Activated naive CD4-positive, alpha-beta T cell treated with anti-CD3 and anti-CD28 coated beads, Interleukin-2, amount 10 ng/mL, durations not matched to agents 7 days and 5 days (primary cell): Measurements from ENCODE around the gene CACNA1A.
A peak's percentile ranks its signal among the peaks of the same experiment; 100 is the strongest.
"Not testable (repeated sequence)": the region's sequence is repeated elsewhere in the genome, so short reads cannot be mapped to it uniquely, and the experiment has no call there.

ENCODE experiments used
- CTCF ChIA-PET: fragments of 350-600 bp; sonication (Branson Sonifier 250); formaldehyde crosslinking; loops from one replicate; lab custom pipeline; 2021; ENCODE audit warnings: antibody characterized with exemption; lab: Charles Lee
- DNase-seq: peaks from one replicate; pipeline ENCODE4 v3.0.0-alpha.2; 2020
- H3K27ac Mint-ChIP-seq: one replicate; pipeline ENCODE4 v1.8.0; 2021; ENCODE audit warnings: mild to moderate bottlenecking, moderate library complexity, mixed read lengths
- H3K27me3 Mint-ChIP-seq: one replicate; pipeline ENCODE4 v1.8.0; 2021; ENCODE audit warnings: mild to moderate bottlenecking, mixed read lengths
- H3K36me3 Mint-ChIP-seq: one replicate; pipeline ENCODE4 v1.8.0; 2021; ENCODE audit warnings: mixed read lengths
- H3K4me1 Mint-ChIP-seq: one replicate; pipeline ENCODE4 v1.8.0; 2021; ENCODE audit warnings: mixed read lengths
- H3K4me3 Mint-ChIP-seq: one replicate; pipeline ENCODE4 v1.8.0; 2021; ENCODE audit warnings: mild to moderate bottlenecking, moderate library complexity, mixed read lengths
- H3K9me3 Mint-ChIP-seq: one replicate; pipeline ENCODE4 v1.8.0; 2021; ENCODE audit warnings: mixed read lengths

The CACNA1A gene

DNA sequence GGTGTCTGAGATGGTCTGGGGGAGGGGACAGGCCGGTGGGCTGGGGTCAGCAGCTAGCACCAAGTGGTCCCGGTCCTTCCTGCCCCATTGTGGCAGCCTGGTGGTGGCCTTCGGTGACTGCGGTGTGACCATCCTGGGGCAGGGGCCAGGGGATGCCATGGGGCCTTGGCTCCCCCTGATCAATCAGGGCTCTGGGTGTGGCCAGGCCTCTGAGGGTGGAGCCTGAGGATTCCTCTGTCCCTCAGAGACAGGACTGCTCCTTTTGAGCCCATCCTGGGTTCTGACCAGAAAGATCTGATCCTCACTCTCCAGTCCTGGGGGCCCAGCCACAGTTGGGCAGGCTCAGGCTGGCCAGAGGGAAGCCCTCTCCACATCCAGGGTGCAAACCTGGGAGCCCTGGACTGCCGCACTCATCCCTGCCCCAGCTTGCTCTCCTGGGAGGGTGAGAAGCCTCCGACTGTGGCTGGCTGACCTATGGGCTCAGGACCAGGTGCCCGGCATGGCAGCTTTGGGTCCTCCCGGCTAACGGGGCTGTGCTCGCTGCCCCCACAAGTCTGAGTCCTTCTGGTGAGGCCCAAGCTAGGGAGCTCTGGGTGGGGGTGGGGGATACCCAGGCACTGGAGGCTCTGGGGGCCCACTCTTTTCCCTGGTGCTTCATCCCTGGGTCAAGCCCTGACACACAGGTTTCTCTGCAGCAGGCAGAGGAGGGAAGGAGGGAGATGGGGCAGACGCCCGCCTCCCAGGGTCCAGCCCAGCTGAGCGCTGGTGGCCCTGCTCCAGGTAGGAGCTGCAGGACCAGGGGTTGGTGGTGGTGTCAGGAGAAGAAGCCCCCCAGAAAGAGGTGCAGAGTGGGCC lies 296.6 kb downstream of the CACNA1A start:
- H3K4me1 Mint-ChIP-seq, result peaks cover 36% of the 10 kb centered on the region
- H3K27ac Mint-ChIP-seq, result peak overlapping the region; percentile 87
- no peak for DNase-seq
- peak overlapping the region; percentile 57 for H3K4me3 Mint-ChIP-seq
- no peaks in the 10 kb centered on the region for H3K9me3 Mint-ChIP-seq
- CTCF ChIA-PET, result interaction anchor here (0.8 to 2.0 kb wide), 2 partner anchors 15 to 38 kb away, joined by 3 to 6 read pairs; no protein-coding TSS in a partner anchor
- H3K27me3 Mint-ChIP-seq, result peaks cover 8% of the 10 kb centered on the region
- no peaks in the 10 kb centered on the region for H3K36me3 Mint-ChIP-seq

DNA sequence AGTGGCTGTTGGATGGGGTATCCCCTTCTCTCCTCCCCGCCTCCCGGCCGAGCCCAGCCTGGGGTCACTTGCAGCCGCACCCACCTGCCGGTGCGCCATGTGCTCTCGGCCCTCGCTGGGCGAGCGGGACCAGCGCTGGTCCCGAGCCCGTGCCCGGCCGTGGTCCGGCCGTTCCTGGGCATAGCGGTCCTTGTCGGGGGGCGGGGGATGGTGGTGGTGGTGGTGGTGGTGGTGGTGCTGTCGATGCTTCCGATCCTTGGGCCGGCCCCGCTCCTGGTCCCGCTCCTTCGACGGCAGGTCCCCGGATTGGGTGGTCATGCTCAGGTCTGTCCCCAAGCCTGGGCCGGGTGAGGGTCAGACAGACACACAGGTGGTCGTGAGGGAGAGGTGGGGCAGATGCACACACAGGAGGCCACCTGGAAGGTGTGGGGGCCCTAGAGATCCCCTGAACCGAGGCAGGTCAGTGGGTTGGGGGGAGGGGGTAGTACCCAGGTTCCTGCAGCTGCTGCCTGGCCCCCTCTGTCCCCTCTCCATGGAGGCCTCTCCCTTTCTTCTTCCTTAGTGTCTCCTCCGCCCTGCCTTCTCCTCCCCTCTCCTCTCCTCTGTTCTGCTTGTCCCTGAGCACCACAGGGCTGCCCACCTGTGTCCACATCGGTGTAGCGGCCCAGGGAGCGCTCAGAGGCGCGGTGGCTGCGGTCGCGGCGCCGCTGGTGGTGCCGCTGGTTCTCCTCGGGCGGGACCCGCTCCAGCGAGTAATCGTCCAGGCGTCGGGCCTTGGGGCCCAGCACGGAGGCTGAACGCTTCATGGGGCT lies 297.4 kb downstream of the CACNA1A start:
- Mint-ChIP-seq H3K4me1 (peaks cover 33% of the 10 kb centered on the region), H3K27me3 (peaks cover 5% of the 10 kb centered on the region), H3K27ac (peak overlapping the region; percentile 95), H3K36me3 (no peaks in the 10 kb centered on the region), H3K4me3 (peak overlapping the region; percentile 73), H3K9me3 (no peaks in the 10 kb centered on the region)
- no peak for DNase-seq
- CTCF ChIA-PET, result interaction anchor here (2.0 kb wide), 1 partner anchor 14 kb away, joined by 6 read pairs; no protein-coding TSS in a partner anchor

DNA sequence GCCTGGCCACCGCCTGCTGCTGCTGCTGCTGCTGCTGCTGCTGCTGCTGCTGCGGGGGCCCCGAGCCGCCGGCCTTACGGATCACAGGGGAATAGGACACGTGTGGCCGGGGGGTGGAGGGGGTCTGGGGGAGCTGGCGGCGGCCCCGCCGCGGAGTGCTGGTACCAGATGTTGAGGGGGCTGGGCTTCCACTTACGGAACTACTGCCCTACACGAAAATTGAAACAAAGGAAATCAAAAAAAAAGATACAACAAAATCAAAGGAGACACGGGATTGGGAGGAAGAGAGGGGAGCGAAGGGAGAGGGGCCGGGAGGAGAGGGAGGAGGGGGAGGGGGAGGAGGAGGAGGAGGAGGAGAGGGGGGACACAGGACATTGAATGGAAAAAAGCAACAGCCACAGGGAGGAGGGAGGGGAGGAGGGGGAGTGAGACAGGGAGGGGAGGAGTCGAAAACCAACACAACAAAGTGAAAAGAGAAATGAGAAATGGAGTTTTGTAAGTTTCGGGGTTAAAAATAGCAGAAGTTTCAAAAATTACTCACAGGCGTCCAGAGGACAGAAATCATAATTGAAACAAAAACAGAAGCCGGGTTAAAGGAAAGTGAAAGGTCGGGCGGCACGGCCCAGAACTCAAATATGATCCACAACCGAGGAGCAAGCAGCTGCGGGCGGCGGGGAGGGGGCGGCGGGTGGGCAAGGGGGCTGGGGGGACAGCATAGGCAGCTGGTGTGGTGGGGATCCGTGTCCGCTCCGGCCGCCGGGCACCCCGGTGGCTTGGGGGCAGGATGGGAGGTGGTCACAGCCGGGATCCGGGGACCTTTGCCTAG lies 298.2 kb downstream of the CACNA1A start:
- Mint-ChIP-seq H3K27me3 (peaks cover 5% of the 10 kb centered on the region), H3K4me1 (peaks cover 29% of the 10 kb centered on the region), H3K4me3 (peak overlapping the region; percentile 73), H3K27ac (peak overlapping the region; percentile 95), H3K9me3 (no peaks in the 10 kb centered on the region), H3K36me3 (no peaks in the 10 kb centered on the region)
- DNase-seq, result peak; percentile 86
- CTCF ChIA-PET, result no interaction called here

DNA sequence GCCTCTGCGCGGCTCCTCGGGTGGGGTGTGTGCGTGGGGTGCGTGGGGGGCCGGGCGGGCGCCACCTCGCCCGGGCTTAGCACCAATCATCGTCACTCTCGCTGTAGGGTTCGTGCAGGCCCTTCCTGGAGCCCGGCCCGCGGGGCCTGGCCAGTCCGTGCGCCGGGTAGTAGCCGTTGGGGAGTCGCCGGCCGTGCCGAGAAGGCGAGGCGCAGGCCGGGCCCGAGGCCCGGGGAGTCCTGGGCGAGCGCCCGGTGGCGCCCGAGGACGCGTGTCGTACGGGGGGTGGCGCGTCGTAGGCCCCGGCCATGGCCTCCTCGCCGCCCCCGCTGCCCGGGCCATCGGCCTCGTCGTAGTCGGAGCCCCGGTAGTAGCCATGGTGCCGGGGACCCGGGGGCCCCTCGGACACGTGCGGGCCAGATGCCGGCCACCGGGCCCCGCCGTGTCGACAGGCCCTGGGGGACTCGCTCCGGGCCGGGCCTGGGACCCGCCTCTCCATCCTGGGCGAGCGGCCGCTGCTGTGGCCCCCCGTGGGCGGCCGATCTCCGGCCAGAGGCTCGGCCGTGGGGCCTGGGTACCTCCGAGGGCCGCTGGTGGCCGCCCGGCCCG lies 298.9 kb downstream of the CACNA1A start:
- Mint-ChIP-seq H3K36me3 (no peaks in the 10 kb centered on the region), H3K4me3 (peak overlapping the region; percentile 73), H3K27ac (no peak overlapping the region), H3K27me3 (no peaks in the 10 kb centered on the region), H3K4me1 (peaks cover 25% of the 10 kb centered on the region), H3K9me3 (no peaks in the 10 kb centered on the region)
- CTCF ChIA-PET, result no interaction called here
- DNase-seq, result no peak

DNA sequence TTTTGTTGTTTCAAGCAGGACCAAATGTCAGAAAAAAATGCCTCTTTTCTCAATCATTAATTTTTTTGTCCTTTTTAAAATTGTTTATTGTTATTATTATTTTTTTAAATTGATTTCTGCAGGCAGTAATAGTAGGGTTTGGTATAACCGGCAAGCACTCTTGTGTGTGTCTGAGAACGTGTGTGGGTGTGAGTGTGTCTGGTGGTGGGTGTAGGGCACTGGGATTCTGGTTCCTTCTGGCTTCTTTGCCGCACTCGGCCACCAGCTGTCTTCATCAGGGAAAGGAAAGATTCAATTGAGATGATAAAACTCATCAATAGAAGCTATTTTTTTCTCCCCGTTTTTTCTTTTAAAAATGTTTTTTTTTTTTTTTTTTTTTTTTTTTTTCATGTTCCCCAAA lies 299.7 kb downstream of the CACNA1A start:
- peak overlapping the region; percentile 66 for H3K27ac Mint-ChIP-seq
- H3K4me3 Mint-ChIP-seq, result peak overlapping the region; percentile 46
- no peak for DNase-seq
- H3K36me3 Mint-ChIP-seq, result no peaks in the 10 kb centered on the region
- H3K4me1 Mint-ChIP-seq, result peaks cover 22% of the 10 kb centered on the region
- CTCF ChIA-PET, result no interaction called here
- no peaks in the 10 kb centered on the region for H3K9me3 Mint-ChIP-seq
- H3K27me3 Mint-ChIP-seq, result peaks cover 1% of the 10 kb centered on the region

DNA sequence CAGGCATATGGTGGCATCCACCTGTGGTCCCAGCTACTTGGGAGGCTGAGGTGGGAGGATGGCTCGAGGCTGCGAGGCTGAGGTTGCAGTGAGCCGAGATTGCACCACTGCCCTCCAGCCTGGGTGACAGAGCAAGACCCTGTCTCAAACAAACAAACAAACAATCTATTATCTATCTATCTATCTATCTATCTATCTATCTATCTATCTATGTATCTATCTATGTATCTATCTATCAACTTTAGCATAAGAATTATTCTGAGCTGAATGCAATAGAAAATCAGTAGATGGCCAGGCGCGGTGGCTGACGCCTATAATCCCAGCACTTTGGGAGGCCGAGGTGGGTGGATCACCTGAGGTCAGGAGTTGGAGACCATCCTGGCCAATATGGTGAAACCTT lies 304.2 kb downstream of the CACNA1A start:
- CTCF ChIA-PET, result interaction anchor here (1.0 kb wide), 1 partner anchor 226 kb away, joined by 3 read pairs; no protein-coding TSS in a partner anchor

DNA sequence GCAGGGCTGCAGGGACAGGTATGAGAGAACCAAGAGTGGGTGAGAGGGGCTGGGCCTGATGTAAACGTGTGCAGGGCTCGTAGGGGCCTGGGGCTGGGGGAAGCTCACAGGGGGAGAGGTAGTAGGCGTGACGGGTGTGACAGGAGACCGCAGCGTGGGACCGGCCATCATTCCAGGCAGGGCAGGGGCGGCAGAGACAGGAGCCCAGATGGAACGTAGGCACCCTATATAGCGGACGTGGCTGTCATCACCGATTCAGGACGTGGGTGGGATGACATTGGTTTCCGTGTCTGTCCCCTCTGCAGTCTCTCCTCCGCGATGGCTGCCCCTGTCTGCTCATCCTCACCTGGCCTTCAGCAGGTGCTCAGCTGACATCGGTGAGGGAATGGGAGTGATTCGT lies 307.6 kb downstream of the CACNA1A start:
- H3K4me3 Mint-ChIP-seq, result no peak overlapping the region
- CTCF ChIA-PET, result no interaction called here
- DNase-seq, result no peak
- H3K4me1 Mint-ChIP-seq, result peaks cover 21% of the 10 kb centered on the region
- H3K36me3 Mint-ChIP-seq, result no peaks in the 10 kb centered on the region
- no peaks in the 10 kb centered on the region for H3K9me3 Mint-ChIP-seq
- no peak overlapping the region for H3K27ac Mint-ChIP-seq
- H3K27me3 Mint-ChIP-seq, result peaks cover 8% of the 10 kb centered on the region

More for the DNA sequence above, 304.2 kb downstream of the CACNA1A start:
- not testable (repeated sequence) for H3K9me3 Mint-ChIP-seq, H3K4me1 Mint-ChIP-seq, H3K27me3 Mint-ChIP-seq, DNase-seq, H3K27ac Mint-ChIP-seq, H3K36me3 Mint-ChIP-seq, H3K4me3 Mint-ChIP-seq

DNA sequence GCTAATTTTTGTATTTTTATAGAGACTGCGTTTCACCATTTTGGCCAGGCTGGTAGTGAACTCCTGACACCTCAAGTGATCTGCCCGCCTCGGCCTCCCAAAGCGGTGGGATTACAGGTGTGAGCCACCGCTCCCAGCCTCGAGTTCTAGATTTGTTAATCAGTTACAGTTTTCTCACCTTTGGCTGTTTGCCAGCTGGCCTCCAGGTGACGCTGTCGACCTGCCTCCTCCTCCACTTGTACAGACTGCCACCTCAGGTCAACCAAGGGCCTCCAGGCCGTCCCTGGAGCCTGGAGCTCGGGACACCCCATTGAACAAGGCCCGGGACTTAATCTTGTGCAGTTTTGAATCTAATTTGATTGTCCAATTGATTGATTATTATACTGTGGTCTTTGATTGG lies 310.6 kb downstream of the CACNA1A start:
- Mint-ChIP-seq H3K27me3 (peaks cover 5% of the 10 kb centered on the region), H3K9me3 (no peaks in the 10 kb centered on the region), H3K27ac (no peak overlapping the region), H3K4me1 (peaks cover 39% of the 10 kb centered on the region), H3K36me3 (no peaks in the 10 kb centered on the region), H3K4me3 (no peak overlapping the region)
- CTCF ChIA-PET, result interaction anchor here (0.9 to 2.9 kb wide), 22 partner anchors 8 to 846 kb away, joined by 3 to 54 read pairs (median 6); no protein-coding TSS in a partner anchor
- peak; percentile 73 for DNase-seq

DNA sequence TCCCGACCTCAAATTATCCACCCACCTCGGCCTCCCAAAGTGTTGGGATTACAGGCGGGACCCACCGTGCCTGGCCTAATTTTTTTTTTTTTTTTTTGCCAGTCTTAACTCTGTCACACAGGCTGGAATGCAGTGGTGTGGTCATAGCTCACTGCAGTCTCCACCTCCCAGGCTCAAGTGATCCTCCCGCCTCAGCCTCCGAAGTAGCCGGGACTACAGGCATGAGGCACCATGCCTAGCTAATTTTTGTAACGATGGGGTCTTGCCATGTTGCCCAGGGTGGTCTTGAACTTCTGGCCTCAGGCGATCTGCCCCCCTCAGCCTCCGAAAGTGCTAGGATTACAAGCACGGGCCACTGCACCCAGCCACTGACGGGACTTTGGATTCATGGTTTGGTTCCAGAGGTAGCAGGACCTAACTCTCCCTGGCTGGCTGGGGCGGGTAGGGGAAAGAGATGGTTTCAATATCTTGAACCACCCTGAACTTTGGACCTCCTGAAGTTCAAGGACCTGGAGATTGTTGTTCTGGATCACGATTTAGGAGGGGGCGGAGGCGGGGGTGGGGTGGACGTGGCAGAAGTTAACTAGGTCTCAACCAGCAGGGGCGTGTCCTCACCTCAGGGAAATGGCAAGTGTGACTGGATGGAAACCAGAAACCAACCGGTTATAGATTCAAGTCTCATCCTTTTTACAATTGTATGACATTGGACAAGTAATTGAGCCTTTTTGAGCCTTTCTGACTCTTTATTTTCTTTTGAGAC lies 315.3 kb downstream of the CACNA1A start:
- no peaks in the 10 kb centered on the region for H3K36me3 Mint-ChIP-seq
- no peaks in the 10 kb centered on the region for H3K27me3 Mint-ChIP-seq
- CTCF ChIA-PET, result no interaction called here
- DNase-seq, result no peak
- H3K9me3 Mint-ChIP-seq, result no peaks in the 10 kb centered on the region
- H3K27ac Mint-ChIP-seq, result no peak overlapping the region
- H3K4me3 Mint-ChIP-seq, result no peak overlapping the region
- peaks cover 62% of the 10 kb centered on the region for H3K4me1 Mint-ChIP-seq

DNA sequence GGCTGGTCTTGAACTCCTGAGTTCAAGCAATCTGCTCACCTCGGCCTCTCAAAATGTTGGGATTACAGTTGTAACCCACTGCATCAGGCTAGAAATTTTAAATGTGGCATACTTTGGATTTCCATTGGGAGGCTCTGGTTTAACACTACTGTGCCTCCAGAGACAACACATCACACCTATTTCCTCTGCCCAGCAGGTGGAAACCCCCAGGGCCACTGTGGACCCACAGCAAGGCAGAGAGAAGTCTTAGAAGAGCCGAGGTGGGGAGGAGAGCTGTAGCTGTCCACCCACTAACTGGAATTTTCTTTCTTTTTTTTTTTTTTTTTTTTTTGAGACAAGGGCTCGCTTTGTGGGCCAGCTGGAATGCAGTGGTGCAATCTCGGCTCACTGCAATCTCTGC lies 316.7 kb downstream of the CACNA1A start:
- Mint-ChIP-seq H3K4me3 (no peak overlapping the region), H3K27ac (no peak overlapping the region)
- CTCF ChIA-PET, result no interaction called here

DNA sequence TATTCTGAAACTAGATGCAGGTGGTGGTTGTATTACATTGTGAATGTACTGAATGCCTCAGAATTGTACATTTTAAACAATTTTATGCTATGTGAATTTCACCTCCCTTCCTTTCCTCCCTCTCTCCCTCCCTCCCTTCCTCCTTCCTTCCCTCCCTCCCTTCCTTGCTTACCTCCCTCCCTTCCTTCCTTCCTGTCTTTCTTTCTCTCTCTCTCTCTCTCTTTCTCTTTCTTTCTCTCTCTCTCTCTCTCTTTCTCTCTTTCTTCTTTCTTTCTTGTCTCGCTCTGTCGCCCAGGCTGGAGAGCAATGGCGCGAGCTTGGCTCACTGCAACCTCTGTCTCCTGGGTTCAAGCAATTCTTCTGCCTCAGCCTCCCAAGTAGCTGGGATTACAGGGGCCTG lies 318.9 kb downstream of the CACNA1A start:
- peaks cover 1% of the 10 kb centered on the region for H3K36me3 Mint-ChIP-seq
- peak overlapping the region; percentile 34 for H3K27ac Mint-ChIP-seq
- H3K4me3 Mint-ChIP-seq, result no peak overlapping the region
- H3K4me1 Mint-ChIP-seq, result peaks cover 42% of the 10 kb centered on the region
- H3K27me3 Mint-ChIP-seq, result no peaks in the 10 kb centered on the region
- no peak for DNase-seq
- CTCF ChIA-PET, result no interaction called here
- no peaks in the 10 kb centered on the region for H3K9me3 Mint-ChIP-seq

More for the DNA sequence above, 316.7 kb downstream of the CACNA1A start:
- Mint-ChIP-seq H3K4me1 (peaks cover 55% of the 10 kb centered on the region), H3K36me3 (peaks cover 1% of the 10 kb centered on the region), H3K9me3 (no peaks in the 10 kb centered on the region), H3K27me3 (no peaks in the 10 kb centered on the region)
- no peak for DNase-seq

DNA sequence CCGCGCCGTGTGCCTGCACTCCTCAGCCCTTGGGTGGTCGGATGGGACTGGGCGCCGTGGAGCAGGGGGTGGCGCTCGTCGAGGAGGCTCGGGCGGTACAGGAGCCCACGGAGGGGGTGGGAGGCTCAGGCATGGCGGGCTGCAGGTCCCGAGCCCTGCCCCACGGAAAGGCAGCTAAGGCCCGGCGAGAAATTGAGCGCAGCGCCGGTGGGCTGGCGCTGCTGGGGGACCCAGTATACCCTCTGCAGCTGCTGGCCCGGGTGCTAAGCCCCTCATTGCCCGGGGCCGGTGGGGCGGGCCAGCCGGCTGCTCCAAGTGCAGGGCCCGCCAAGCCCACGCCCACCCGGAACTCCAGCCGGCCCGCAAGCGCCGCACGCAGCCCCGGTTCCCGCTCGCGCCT lies 319.6 kb downstream of the CACNA1A start:
- H3K27ac Mint-ChIP-seq, H3K9me3 Mint-ChIP-seq, DNase-seq, H3K27me3 Mint-ChIP-seq, H3K36me3 Mint-ChIP-seq, H3K4me3 Mint-ChIP-seq: not testable (repeated sequence)
- H3K4me1 Mint-ChIP-seq, result peaks cover 45% of the 10 kb centered on the region
- CTCF ChIA-PET, result interaction anchor here (1.3 kb wide), 1 partner anchor 9 kb away, joined by 7 read pairs; no protein-coding TSS in a partner anchor
